Right cardiac atrium (tissue), 5 donors: ENCODE data around the gene CMYA5. TPM values are rescaled to one million over a fixed set of nuclear protein-coding genes. Genes with fewer than 3 reads are reported as not detected.
"Not testable (repeated sequence)": the region's sequence is repeated elsewhere in the genome, so short reads cannot be mapped to it uniquely, and the experiment has no call there.

ENCODE experiments used
- ATAC-seq, 2 donors: fragments of 200-7000 bp; cut with Tn5 transposase; one replicate each; pipeline versions ENCODE4 v1.8.0 to v1.9.1; 2020; ENCODE audit warnings: moderate library complexity in 2 of 2, mild to moderate bottlenecking in 1 of 2
- DNase-seq, 3 donors: peaks; one replicate each; pipeline ENCODE4 v3.0.0-alpha.2; 2020
- H3K27ac ChIP-seq: one replicate; pipeline ENCODE4 v1.5.1; 2013; ENCODE audit warnings: mild to moderate bottlenecking, low read length, control low read depth, moderate library complexity
- H3K27me3 ChIP-seq: one replicate; pipeline ENCODE4 v1.6.1; 2013; ENCODE audit not compliant: control insufficient read depth, insufficient read depth
- H3K4me1 ChIP-seq: one replicate; pipeline ENCODE4 v1.6.1; 2013; ENCODE audit warnings: low read length; ENCODE audit not compliant: control insufficient read depth, insufficient read depth
- H3K4me3 ChIP-seq: one replicate; pipeline ENCODE4 v1.5.1; 2013; ENCODE audit warnings: low read length, control low read depth
- H3K9me3 ChIP-seq: one replicate; pipeline ENCODE4 v1.6.1; 2013; ENCODE audit warnings: low read length; ENCODE audit not compliant: control insufficient read depth
- WGBS: extraction: QIAGEN DNeasy Blood & Tissue Kit; methylation state at CpG from one replicate; pipeline ENCODE4 v1.1.7; 2013; 5-methylcytosine and 5-hydroxymethylcytosine counted together
- intact Hi-C, 4 donors: fragments of 100-400 bp; cut with DNase I; formaldehyde crosslinking; loops; one replicate each; pipeline versions ENCODE4 v1.11.0 to v1.14.0; 2022 to 2023
- long read RNA-seq, 4 donors: library from polyadenylated mRNA; unstranded; transcript quantifications; one replicate each; pipeline ENCODE4 v2.0.0, GENCODE V29; 2020 to 2021
- polyA plus RNA-seq: library from polyadenylated mRNA; stranded (reverse); fragments of 200-250 nt; gene quantifications from one replicate; pipeline ENCODE4 v1.2.3, GENCODE V29; 2013
- total RNA-seq, 4 donors: library from RNA; stranded (reverse); fragmentation: NEBNext Ultra II Directional; extraction: Animal tissue kit (Norgen Biotek cat#: 25700); gene quantifications; one replicate each; pipeline ENCODE4 v1.2.1, GENCODE V29; 2021
- donor health status: healthy with polysubstance abuse.
- donor health status: DM: no; HTN: yes; CAD: no.
- donor health status: DM: no; HTN: no; CAD: no.
- donor health status: DM: no; HTN: yes; CAD: no; lungs with severe emphysema.
- donor health status: DM: yes; HTN: yes; CAD: no.

The CMYA5 gene
- total RNA-seq, result 1,000 to 10,000 TPM in 1 of 4 donors, 100 to 1,000 TPM in 3; 697 to 1,021 (median 821) TPM
- 341 TPM for polyA plus RNA-seq
- long read RNA-seq, donor 1, partial matches to known transcripts, result 368 of 750 reads
- long read RNA-seq, donor 1, other reads (novel, unspliced or antisense), result 382 of 750 reads
- long read RNA-seq, donor 2, partial matches to known transcripts, result 75 of 164 reads
- long read RNA-seq, donor 2, other reads (novel, unspliced or antisense), result 89 of 164 reads
- long read RNA-seq, donor 3, partial matches to known transcripts, result 611 of 1,393 reads
- long read RNA-seq, donor 3, other reads (novel, unspliced or antisense), result 782 of 1,393 reads
- long read RNA-seq, donor 4, full-length matches to known transcripts, result 1 of 189 reads
- long read RNA-seq, donor 4, partial matches to known transcripts, result 114 of 189 reads
- long read RNA-seq, donor 4, other reads (novel, unspliced or antisense), result 74 of 189 reads

- peak; percentile 69 to 87 (median 85) for DNase-seq
- H3K27ac ChIP-seq, result peak within 1 kb of the TSS; percentile 84
- intact Hi-C loops, result no loop called here
- peak within 1 kb of the TSS; percentile 45 for H3K4me3 ChIP-seq
- H3K9me3 ChIP-seq, result no peaks in the 10 kb centered on the region
- ATAC-seq, result peak; percentile 89
- H3K4me1 ChIP-seq, result no peaks in the 10 kb centered on the region
- WGBS, result 17% methylated on average over 74 of the region's 74 CpGs
- no peaks in the 10 kb centered on the region for H3K27me3 ChIP-seq
Measured at GRCh38 chr5:79689541-79690466, at the start of gene CMYA5. Gene CMYA5 (plus strand): TSS chr5:79689836. CDS start chr5:79689908, 72 bp downstream.

- H3K27ac ChIP-seq, result no peak overlapping the region
- no peaks in the 10 kb centered on the region for H3K27me3 ChIP-seq
- 69% methylated on average over 4 of the region's 4 CpGs for WGBS
- ATAC-seq (no peak), DNase-seq (no peak)
- intact Hi-C loops, result no loop called here
- H3K4me1 ChIP-seq, result no peaks in the 10 kb centered on the region
- no peaks in the 10 kb centered on the region for H3K9me3 ChIP-seq
- no peak overlapping the region for H3K4me3 ChIP-seq
Measured at GRCh38 chr5:79640571-79641055, 49.0 kb upstream of the CMYA5 start.

- Histone ChIP-seq H3K4me1 (no peaks in the 10 kb centered on the region), H3K9me3 (no peaks in the 10 kb centered on the region), H3K27me3 (no peaks in the 10 kb centered on the region), H3K27ac (no peak overlapping the region), H3K4me3 (no peak overlapping the region)
- no peak for ATAC-seq
- 83% methylated on average over 1 of the region's 1 CpG for WGBS
- no peak for DNase-seq
- intact Hi-C loops, result no loop called here
Measured at GRCh38 chr5:79641414-79641813, 48.2 kb upstream of the CMYA5 start.

- no peak for DNase-seq
- ATAC-seq, result no peak
- Histone ChIP-seq H3K27me3 (no peaks in the 10 kb centered on the region), H3K9me3 (no peaks in the 10 kb centered on the region), H3K27ac (no peak overlapping the region), H3K4me1 (no peaks in the 10 kb centered on the region), H3K4me3 (no peak overlapping the region)
- 51% methylated on average over 1 of the region's 1 CpG for WGBS
- intact Hi-C loops, result no loop called here
Measured at GRCh38 chr5:79642210-79642609, 47.4 kb upstream of the CMYA5 start.

- no peak for ATAC-seq
- no peak overlapping the region for H3K27ac ChIP-seq
- 95% methylated on average over 6 of the region's 6 CpGs for WGBS
- H3K4me3 ChIP-seq, result no peak overlapping the region
- intact Hi-C loops, result no loop called here
- no peaks in the 10 kb centered on the region for H3K4me1 ChIP-seq
- no peaks in the 10 kb centered on the region for H3K9me3 ChIP-seq
- DNase-seq, result no peak
- H3K27me3 ChIP-seq, result no peaks in the 10 kb centered on the region
Measured at GRCh38 chr5:79653843-79654242, 35.8 kb upstream of the CMYA5 start.

GRCh38 chr5:79663212-79663611, 26.4 kb upstream of the CMYA5 start:
- Histone ChIP-seq H3K4me1 (no peaks in the 10 kb centered on the region), H3K4me3 (no peak overlapping the region), H3K27ac (no peak overlapping the region), H3K27me3 (no peaks in the 10 kb centered on the region), H3K9me3 (no peaks in the 10 kb centered on the region)
- DNase-seq, result no peak
- intact Hi-C loops, result no loop called here
- no peak for ATAC-seq
- WGBS, result 97% methylated on average over 3 of the region's 3 CpGs

- no peaks in the 10 kb centered on the region for H3K4me1 ChIP-seq
- no peaks in the 10 kb centered on the region for H3K9me3 ChIP-seq
- DNase-seq, result no peak
- H3K27me3 ChIP-seq, result no peaks in the 10 kb centered on the region
- 88% methylated on average over 3 of the region's 3 CpGs for WGBS
- no peak overlapping the region for H3K4me3 ChIP-seq
- no peak for ATAC-seq
- intact Hi-C loops, result no loop called here
- no peak overlapping the region for H3K27ac ChIP-seq
Measured at GRCh38 chr5:79666758-79667157, 22.9 kb upstream of the CMYA5 start.

- no peaks in the 10 kb centered on the region for H3K27me3 ChIP-seq
- H3K27ac ChIP-seq, result no peak overlapping the region
- no peaks in the 10 kb centered on the region for H3K9me3 ChIP-seq
- H3K4me3 ChIP-seq, result no peak overlapping the region
- H3K4me1 ChIP-seq, result no peaks in the 10 kb centered on the region
- no peak for DNase-seq
- intact Hi-C loops, result no loop called here
- ATAC-seq, result no peak
- WGBS, result 93% methylated on average over 2 of the region's 2 CpGs
Measured at GRCh38 chr5:79672392-79672791, 17.2 kb upstream of the CMYA5 start.

GRCh38 chr5:79676354-79676753, 13.3 kb upstream of the CMYA5 start:
- H3K27me3 ChIP-seq, H3K4me1 ChIP-seq, H3K9me3 ChIP-seq, DNase-seq, H3K27ac ChIP-seq, ATAC-seq, intact Hi-C loops, H3K4me3 ChIP-seq: not testable (repeated sequence)
- 94% methylated on average over 6 of the region's 6 CpGs for WGBS

GRCh38 chr5:79682102-79682501, 7.5 kb upstream of the CMYA5 start:
- ATAC-seq, H3K9me3 ChIP-seq, H3K27me3 ChIP-seq, DNase-seq, H3K27ac ChIP-seq, H3K4me1 ChIP-seq, H3K4me3 ChIP-seq, intact Hi-C loops: not testable (repeated sequence)
- 90% methylated on average over 3 of the region's 3 CpGs for WGBS

- Histone ChIP-seq H3K9me3 (no peaks in the 10 kb centered on the region), H3K27me3 (no peaks in the 10 kb centered on the region), H3K27ac (no peak overlapping the region), H3K4me3 (no peak overlapping the region), H3K4me1 (no peaks in the 10 kb centered on the region)
- ATAC-seq, result no peak
- no peak for DNase-seq
- WGBS, result 95% methylated on average over 4 of the region's 4 CpGs
- intact Hi-C loops, result no loop called here
Measured at GRCh38 chr5:79684782-79685181, 4.9 kb upstream of the CMYA5 start.
